Activated CD8-positive, alpha-beta memory T cell treated with anti-CD3 and anti-CD28 coated beads, Interleukin-2, amount 50 U/mL, for 24 hours (primary cell): ENCODE measurements around the gene ZDHHC8.

Experiments
- DNase-seq: peaks from one replicate; pipeline ENCODE4 v3.0.0-alpha.2; 2020; ENCODE audit errors: extremely low read depth

ZDHHC8 gene

GRCh38 chr22:20193761-20194494, 62.3 kb downstream of the ZDHHC8 start:
- DNase-seq: no peak

- no peak for DNase-seq
Observed at GRCh38 chr22:20194681-20195593, 63.3 kb downstream of the ZDHHC8 start.

GRCh38 chr22:20196094-20196842, 64.7 kb downstream of the ZDHHC8 start:
- DNase-seq: no peak
